ENCODE measurements around the gene PLXDC1.

DNA sequence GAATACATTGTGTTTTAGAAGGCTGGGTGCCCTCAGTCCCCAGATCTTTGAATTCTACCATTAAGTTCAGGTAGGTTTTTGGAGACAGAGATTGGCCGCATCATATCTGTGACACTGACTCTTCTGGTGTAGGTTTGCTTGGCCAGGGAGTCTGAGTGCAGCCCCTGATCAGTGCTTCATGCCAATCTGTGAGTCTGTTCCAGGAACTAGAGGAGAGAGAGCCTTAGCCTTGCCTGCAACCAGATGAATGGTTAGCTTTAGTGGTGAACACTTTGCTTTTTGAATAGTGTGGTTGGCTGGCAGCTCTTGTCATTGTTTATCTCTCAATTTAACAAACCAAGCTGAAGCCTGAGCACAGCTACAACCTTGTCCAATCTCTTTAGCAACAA lies 87.8 kb downstream of the PLXDC1 start:
- TF ChIP-seq, protein P1, sequence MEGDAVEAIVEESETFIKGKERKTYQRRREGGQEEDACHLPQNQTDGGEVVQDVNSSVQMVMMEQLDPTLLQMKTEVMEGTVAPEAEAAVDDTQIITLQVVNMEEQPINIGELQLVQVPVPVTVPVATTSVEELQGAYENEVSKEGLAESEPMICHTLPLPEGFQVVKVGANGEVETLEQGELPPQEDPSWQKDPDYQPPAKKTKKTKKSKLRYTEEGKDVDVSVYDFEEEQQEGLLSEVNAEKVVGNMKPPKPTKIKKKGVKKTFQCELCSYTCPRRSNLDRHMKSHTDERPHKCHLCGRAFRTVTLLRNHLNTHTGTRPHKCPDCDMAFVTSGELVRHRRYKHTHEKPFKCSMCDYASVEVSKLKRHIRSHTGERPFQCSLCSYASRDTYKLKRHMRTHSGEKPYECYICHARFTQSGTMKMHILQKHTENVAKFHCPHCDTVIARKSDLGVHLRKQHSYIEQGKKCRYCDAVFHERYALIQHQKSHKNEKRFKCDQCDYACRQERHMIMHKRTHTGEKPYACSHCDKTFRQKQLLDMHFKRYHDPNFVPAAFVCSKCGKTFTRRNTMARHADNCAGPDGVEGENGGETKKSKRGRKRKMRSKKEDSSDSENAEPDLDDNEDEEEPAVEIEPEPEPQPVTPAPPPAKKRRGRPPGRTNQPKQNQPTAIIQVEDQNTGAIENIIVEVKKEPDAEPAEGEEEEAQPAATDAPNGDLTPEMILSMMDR (IDR thresholded peaks at IDR 0.05), result no peak
- TF ChIP-seq POLR2A (IDR thresholded peaks at IDR 0.05) (no peak), POLR2AphosphoS5 (IDR thresholded peaks at IDR 0.05) (no peak)
